ENCODE data around the gene YKT6.

DNA sequence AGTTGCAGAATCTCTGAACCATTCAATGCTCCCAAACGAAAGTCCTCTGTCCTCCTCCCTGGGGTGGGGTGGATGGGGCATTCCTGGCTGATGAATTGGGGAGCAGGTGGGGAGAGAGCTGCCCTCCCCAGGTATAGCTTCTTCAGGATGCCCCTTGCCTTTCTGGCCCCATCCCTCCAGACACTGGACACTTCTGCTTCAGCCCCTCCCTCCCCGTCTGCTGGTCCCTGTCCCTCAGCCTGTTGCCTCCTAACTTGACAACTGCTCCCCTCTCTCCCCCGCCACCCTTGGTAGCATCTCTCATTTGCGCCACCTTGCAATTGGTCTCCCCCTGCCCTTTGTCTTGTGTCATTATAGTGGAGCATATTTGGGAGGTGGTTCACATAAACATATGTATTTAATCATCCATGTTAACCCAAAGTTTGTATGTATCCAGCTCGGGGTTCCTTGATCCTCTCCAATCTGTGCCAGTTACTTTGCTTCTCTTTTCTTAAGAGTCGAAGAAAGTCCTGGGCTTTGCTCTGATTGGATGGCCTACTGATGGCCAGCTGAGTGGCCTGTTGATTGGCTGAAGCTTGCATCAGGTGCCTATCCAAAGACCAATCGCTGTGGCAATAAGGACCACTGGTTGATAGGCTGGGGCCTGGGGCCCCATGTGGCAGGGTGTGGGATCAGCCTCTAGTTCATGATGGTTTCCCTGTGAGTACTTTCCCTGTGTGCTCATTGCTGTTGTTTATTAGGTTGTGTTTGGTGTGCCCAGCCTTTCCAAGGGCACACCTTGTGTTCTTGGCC is 7.6 kb upstream of the YKT6 start:
- TF ChIP-seq FOXM1 (IDR thresholded peaks at IDR 0.05; ENCODE audit: borderline replicate concordance, low read depth) = no peak
- no peak for TF ChIP-seq EP300 (IDR thresholded peaks at IDR 0.05; ENCODE audit: borderline replicate concordance)
- TF ChIP-seq TAF1 (IDR thresholded peaks at IDR 0.05; ENCODE audit: low read depth) = no peak
- no peak for TF ChIP-seq YY1 (IDR thresholded peaks at IDR 0.05; ENCODE audit: low read depth)
- TF ChIP-seq TEAD4 (IDR thresholded peaks at IDR 0.05) = no peak

Data from Ishikawa (cell line).